IMR-90 (cell line): Measurements from ENCODE around the gene ARHGAP15. TPM values are rescaled to one million over a fixed set of nuclear protein-coding genes. Genes with fewer than 3 reads are reported as not detected.

ENCODE experiments used
- ATAC-seq: fragments of 200-7000 bp; cut with Tn5 transposase; 2 replicates; pipeline ENCODE4 v1.9.1; 2020; ENCODE audit warnings: low read depth, mild to moderate bottlenecking, moderate library complexity
- BruUV-seq: library from RNA; stranded (reverse); fragments of 400-500 nt; replicated peaks from 2 replicates; lab custom pipeline; 2021; lab: Mats Ljungman, UMichigan
- CTCF ChIA-PET: fragments of 300-600 bp; formaldehyde crosslinking; extraction: SDS; loops from one replicate; lab custom pipeline; 2021; ENCODE audit warnings: antibody characterized with exemption; lab: Yijun Ruan, JAX
- POLR2A ChIA-PET: fragments of 300-600 bp; sonication (Branson Sonifier 250); formaldehyde crosslinking; loops from one replicate; lab custom pipeline; 2022; ENCODE audit warnings: antibody characterized with exemption; ENCODE audit not compliant: unreplicated experiment; lab: Charles Lee
- DNase-seq: peaks from one replicate; pipeline ENCODE4 v3.0.0; 2013
- H2AFZ ChIP-seq: replicated peaks from 2 replicates; pipeline ENCODE3; 2013; ENCODE audit warnings: low read length, mild to moderate bottlenecking; ENCODE audit not compliant: poor library complexity
- H2AK5ac ChIP-seq: 2 replicates; pipeline ENCODE4 v1.6.1; 2013; ENCODE audit warnings: low read depth, low read length, inconsistent platforms
- H2AK9ac ChIP-seq: replicated peaks from 2 replicates; pipeline ENCODE3; 2013; ENCODE audit warnings: mild to moderate bottlenecking, low read depth, low read length, moderate library complexity; ENCODE audit not compliant: poor library complexity
- H2BK120ac ChIP-seq: 2 replicates; pipeline ENCODE4 v1.6.1; 2013; ENCODE audit warnings: low read depth, low read length, inconsistent platforms
- H2BK15ac ChIP-seq: 3 replicates; pipeline ENCODE4 v1.6.1; 2013; ENCODE audit warnings: low read depth, low read length, inconsistent platforms
- H2BK20ac ChIP-seq: 2 replicates; pipeline ENCODE4 v1.6.1; 2013; ENCODE audit warnings: low read depth, mild to moderate bottlenecking, inconsistent platforms, low read length, moderate library complexity
- H2BK5ac ChIP-seq: 2 replicates; pipeline ENCODE4 v1.6.1; 2013; ENCODE audit warnings: mild to moderate bottlenecking, low read depth, low read length, inconsistent platforms; ENCODE audit not compliant: poor library complexity, severe bottlenecking
- H3K14ac ChIP-seq: replicated peaks from 2 replicates; pipeline ENCODE4 v1.6.1; 2013; ENCODE audit warnings: low read depth, low read length, inconsistent platforms
- H3K18ac ChIP-seq: 2 replicates; pipeline ENCODE4 v1.6.1; 2013; ENCODE audit warnings: low read depth, low read length, control low read depth
- H3K23ac ChIP-seq: 2 replicates; pipeline ENCODE4 v1.6.1; 2013; ENCODE audit warnings: low read depth, low read length, inconsistent platforms
- H3K27ac ChIP-seq: 2 replicates; pipeline ENCODE4 v1.5.1; 2013; ENCODE audit warnings: mild to moderate bottlenecking, control low read depth, low read length; ENCODE audit not compliant: insufficient read depth
- H3K27me3 ChIP-seq: 2 replicates; pipeline ENCODE4 v1.6.1; 2013; ENCODE audit warnings: low read length; ENCODE audit not compliant: control insufficient read depth, insufficient read depth
- H3K36me3 ChIP-seq: 2 replicates; pipeline ENCODE4 v1.6.1; 2013; ENCODE audit warnings: low read length, mixed read lengths; ENCODE audit not compliant: control insufficient read depth, insufficient read depth
- H3K4ac ChIP-seq: 2 replicates; pipeline ENCODE4 v1.6.1; 2013; ENCODE audit warnings: low read depth, low read length, inconsistent platforms
- H3K4me1 ChIP-seq: 2 replicates; pipeline ENCODE4 v1.6.1; 2013; ENCODE audit warnings: low read length, mixed read lengths; ENCODE audit not compliant: control insufficient read depth, insufficient read depth
- H3K4me2 ChIP-seq: 2 replicates; pipeline ENCODE4 v1.6.1; 2013; ENCODE audit warnings: low read depth, mild to moderate bottlenecking, control low read depth, low read length, moderate library complexity
- H3K4me3 ChIP-seq: 2 replicates; pipeline ENCODE4 v1.5.1; 2013; ENCODE audit warnings: low read depth, mild to moderate bottlenecking, control low read depth, low read length, moderate library complexity; ENCODE audit not compliant: insufficient read depth
- H3K56ac ChIP-seq: 2 replicates; pipeline ENCODE4 v1.6.1; 2013; ENCODE audit warnings: low read length, inconsistent platforms; ENCODE audit not compliant: insufficient read depth; ENCODE audit errors: extremely low read depth
- H3K79me1 ChIP-seq, 2 experiments: 2 replicates each; pipeline ENCODE4 v1.6.1; 2013; ENCODE audit warnings: low read length in 2 of 2, inconsistent platforms in 1 of 2, low read depth in 1 of 2
- H3K9ac ChIP-seq: 2 replicates; pipeline ENCODE4 v1.6.1; 2013; ENCODE audit warnings: low read depth, low read length, control low read depth
- H3K9me1 ChIP-seq: 2 replicates; pipeline ENCODE4 v1.6.1; 2013; ENCODE audit warnings: low read length, inconsistent platforms; ENCODE audit not compliant: insufficient read depth
- H3K9me3 ChIP-seq: 2 replicates; pipeline ENCODE4 v1.6.1; 2013; ENCODE audit warnings: low read length; ENCODE audit not compliant: control insufficient read depth, insufficient read depth
- H4K20me1 ChIP-seq: 2 replicates; pipeline ENCODE4 v1.6.1; 2013; ENCODE audit warnings: low read length, inconsistent platforms; ENCODE audit not compliant: insufficient read depth
- H4K5ac ChIP-seq: 2 replicates; pipeline ENCODE4 v1.6.1; 2013; ENCODE audit warnings: mild to moderate bottlenecking, low read depth, low read length, control low read depth
- H4K8ac ChIP-seq, 2 experiments: 2 replicates each; pipeline ENCODE4 v1.6.1; 2013; ENCODE audit warnings: low read depth in 2 of 2, low read length in 2 of 2, control low read depth in 1 of 2, inconsistent platforms in 1 of 2
- H4K91ac ChIP-seq: 2 replicates; pipeline ENCODE4 v1.6.1; 2013; ENCODE audit warnings: low read depth, low read length, inconsistent platforms; ENCODE audit not compliant: insufficient read depth
- CEBPB ChIP-seq: IDR thresholded peaks from 2 replicates; pipeline ENCODE4 v1.6.1; 2012; ENCODE audit warnings: low read depth, low read length, improper control_type of control experiment
- RAD21 ChIP-seq: IDR thresholded peaks from 2 replicates; pipeline ENCODE4 v1.6.1; 2012; ENCODE audit warnings: low read length, improper control_type of control experiment
- WGBS, 2 experiments: methylation state at CpG; one replicate each; pipeline versions ENCODE4 v1.1.5 to v1.1.7; 2013; ENCODE audit warnings: missing lambda C conversion rate in 2 of 2; ENCODE audit not compliant: insufficient read length in 1 of 2; ENCODE audit errors: extremely low coverage in 2 of 2; 5-methylcytosine and 5-hydroxymethylcytosine counted together
- dilution Hi-C: fragments of 300-500 bp; cut with HindIII; formaldehyde crosslinking; loops from one replicate; pipeline ENCODE4 v1.14.3; 2018; ENCODE audit warnings: low sequenced_read_pairs; ENCODE audit not compliant: unreplicated experiment
- in situ Hi-C: fragments of 300-500 bp; cut with MboI; formaldehyde crosslinking; loops from 3 replicates; pipeline ENCODE4 v1.14.3; 2019; ENCODE audit warnings: low sequenced_read_pairs, inconsistent platforms, mixed read lengths
- intact Hi-C: fragments of 100-400 bp; cut with micrococcal nuclease; formaldehyde crosslinking; loops from 2 replicates; pipeline ENCODE4 v1.10.0; 2022
- polyA plus RNA-seq, 3 experiments: library from polyadenylated mRNA; depleted of rRNA; stranded (reverse); fragments of >200 nt; gene quantifications; 2 replicates each; pipeline ENCODE4 v1.2.3, GENCODE V29; 2012; ENCODE audit warnings: low replicate concordance in 1 of 3
- total RNA-seq: library from RNA; depleted of rRNA; stranded (reverse); fragments of >200 nt; gene quantifications from 2 replicates; pipeline ENCODE4 v1.2.3, GENCODE V29; 2012

Gene ARHGAP15
- total and polyA plus RNA-seq, 2 of the 4 experiments (the other 2 are of a cell fraction): not detected

- no peak overlapping the region for H3K4ac ChIP-seq
- H3K27me3 ChIP-seq: no peaks in the 10 kb centered on the region
- H4K5ac ChIP-seq: no peak overlapping the region
- no peaks in the 10 kb centered on the region for H3K9me1 ChIP-seq
- no CpG with 5 or more reads among the region's 1 CpG for WGBS, 2 experiments
- no peak overlapping the region for H2AK9ac ChIP-seq
- no peak overlapping the region for H4K91ac ChIP-seq
- no peak overlapping the region for H3K27ac ChIP-seq
- no peaks in the 10 kb centered on the region for H3K4me1 ChIP-seq
- dilution Hi-C loops: no loop called here
- H4K8ac ChIP-seq: no peak overlapping the region
- H3K14ac ChIP-seq: no peak overlapping the region
- no peak overlapping the region for H3K18ac ChIP-seq
- CTCF ChIA-PET: no interaction called here
- in situ Hi-C loops: no loop called here
- H3K9me3 ChIP-seq: no peaks in the 10 kb centered on the region
- ATAC-seq (peak; percentile 40; the same call in 1 of the 2 replicates), DNase-seq (peak; percentile 81)
- no peak overlapping the region for H3K23ac ChIP-seq
- H3K9ac ChIP-seq: no peak overlapping the region
- no TSS peak for BruUV-seq
- no peaks in the 10 kb centered on the region for H3K79me1 ChIP-seq
- POLR2A ChIA-PET: no interaction called here
- H2BK20ac ChIP-seq: no peak overlapping the region
- no peak overlapping the region for H3K56ac ChIP-seq
- H4K20me1 ChIP-seq: no peaks in the 10 kb centered on the region
- no peak overlapping the region for H2AFZ ChIP-seq
- intact Hi-C loops: no loop called here
- no peak overlapping the region for H2AK5ac ChIP-seq
- no peak for TF ChIP-seq RAD21
- TF ChIP-seq CEBPB: 0 out of 2 replicates have a peak, but pooled peaks have one; percentile 48
- H3K36me3 ChIP-seq: no peaks in the 10 kb centered on the region
- no peak overlapping the region for H3K4me2 ChIP-seq
- no peak overlapping the region for H2BK5ac ChIP-seq
- H2BK120ac ChIP-seq: no peak overlapping the region
- no peak overlapping the region for H2BK15ac ChIP-seq
- no peak overlapping the region for H3K4me3 ChIP-seq
Observed at GRCh38 chr2:143558665-143559064, 429.4 kb downstream of the ARHGAP15 start.
